Glomerular visceral epithelial cell (primary cell): ENCODE measurements around the gene THRB.
A peak's percentile ranks its signal among the peaks of the same experiment; 100 is the strongest.

Experiments
- DNase-seq: peaks from one replicate; pipeline ENCODE4 v3.0.0-alpha.2; 2016; ENCODE audit errors: extremely low spot score

The THRB gene

GRCh38 chr3:24271228-24271627 lies 223.4 kb downstream of the THRB start:
- no peak for DNase-seq

- DNase-seq = no peak
Observed at GRCh38 chr3:24270744-24271143, 223.9 kb downstream of the THRB start.

- DNase-seq = peak; percentile 12
Observed at GRCh38 chr3:24270204-24270691, 224.4 kb downstream of the THRB start.

GRCh38 chr3:24264748-24265158 lies 229.9 kb downstream of the THRB start:
- peak; percentile 47 for DNase-seq

- no peak for DNase-seq
Observed at GRCh38 chr3:24264011-24264410, 230.6 kb downstream of the THRB start.

GRCh38 chr3:24263069-24263668 lies 231.5 kb downstream of the THRB start:
- no peak for DNase-seq

GRCh38 chr3:24261521-24261920 lies 233.1 kb downstream of the THRB start:
- no peak for DNase-seq

- peak; percentile 38 for DNase-seq
Observed at GRCh38 chr3:24259901-24260512, 234.6 kb downstream of the THRB start.

- no peak for DNase-seq
Observed at GRCh38 chr3:24258727-24259600, 235.7 kb downstream of the THRB start.

- no peak for DNase-seq
Observed at GRCh38 chr3:24258260-24258659, 236.4 kb downstream of the THRB start.

- no peak for DNase-seq
Observed at GRCh38 chr3:24255414-24255813, 239.2 kb downstream of the THRB start.

GRCh38 chr3:24254649-24255048 lies 240.0 kb downstream of the THRB start:
- peak; percentile 86 for DNase-seq

- DNase-seq = no peak
Observed at GRCh38 chr3:24253336-24253735, 241.3 kb downstream of the THRB start.

- DNase-seq = no peak
Observed at GRCh38 chr3:24249523-24249922, 245.1 kb downstream of the THRB start.

GRCh38 chr3:24245056-24245455 lies 249.6 kb downstream of the THRB start:
- no peak for DNase-seq

GRCh38 chr3:24244491-24244890 lies 250.2 kb downstream of the THRB start:
- DNase-seq = no peak

- peak; percentile 15 for DNase-seq
Observed at GRCh38 chr3:24242012-24242698, 252.5 kb downstream of the THRB start.

GRCh38 chr3:24240306-24240705 lies 254.3 kb downstream of the THRB start:
- no peak for DNase-seq

GRCh38 chr3:24237971-24238706 lies 256.5 kb downstream of the THRB start:
- DNase-seq = peak; percentile 77

GRCh38 chr3:24235121-24235520 lies 259.5 kb downstream of the THRB start:
- DNase-seq = peak; percentile 63

GRCh38 chr3:24232784-24233183 lies 261.9 kb downstream of the THRB start:
- no peak for DNase-seq
